NOMO-1 (cell line): ENCODE results near the gene CLINT1.
"Not testable (repeated sequence)": the region's sequence is repeated elsewhere in the genome, so short reads cannot be mapped to it uniquely, and the experiment has no call there.

Experiments used
- DNase-seq, 2 experiments: peaks; one replicate each; lab custom pipeline; 2025; ENCODE audit not compliant: unreplicated experiment in 2 of 2; lab: John Stamatoyannopoulos, UW

The CLINT1 gene

GRCh38 chr5:157864067-157864466 lies 5.1 kb upstream of the CLINT1 start:
- no peak for DNase-seq

GRCh38 chr5:157862183-157862851 lies 3.4 kb upstream of the CLINT1 start:
- DNase-seq: no peak

GRCh38 chr5:157860898-157861890 lies 2.2 kb upstream of the CLINT1 start:
- no peak for DNase-seq

DNA sequence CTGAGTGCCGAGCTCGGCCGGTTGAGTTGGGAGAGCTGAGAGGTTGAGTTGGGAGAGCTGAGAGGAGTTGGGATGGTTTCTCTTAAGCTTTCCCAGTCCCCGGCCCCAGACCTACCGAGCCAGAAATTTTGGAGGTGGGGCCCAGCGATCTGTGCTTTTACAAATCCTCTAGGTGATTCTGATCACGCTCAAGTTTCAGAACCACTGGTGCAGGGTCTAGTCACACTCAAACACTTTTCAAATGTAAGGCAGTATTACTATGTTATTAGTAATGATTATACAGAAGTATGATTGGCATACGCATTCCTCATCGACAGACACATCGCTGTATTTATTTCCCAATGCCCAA lies 256 bp upstream of the CLINT1 start:
- DNase-seq: no peak

DNA sequence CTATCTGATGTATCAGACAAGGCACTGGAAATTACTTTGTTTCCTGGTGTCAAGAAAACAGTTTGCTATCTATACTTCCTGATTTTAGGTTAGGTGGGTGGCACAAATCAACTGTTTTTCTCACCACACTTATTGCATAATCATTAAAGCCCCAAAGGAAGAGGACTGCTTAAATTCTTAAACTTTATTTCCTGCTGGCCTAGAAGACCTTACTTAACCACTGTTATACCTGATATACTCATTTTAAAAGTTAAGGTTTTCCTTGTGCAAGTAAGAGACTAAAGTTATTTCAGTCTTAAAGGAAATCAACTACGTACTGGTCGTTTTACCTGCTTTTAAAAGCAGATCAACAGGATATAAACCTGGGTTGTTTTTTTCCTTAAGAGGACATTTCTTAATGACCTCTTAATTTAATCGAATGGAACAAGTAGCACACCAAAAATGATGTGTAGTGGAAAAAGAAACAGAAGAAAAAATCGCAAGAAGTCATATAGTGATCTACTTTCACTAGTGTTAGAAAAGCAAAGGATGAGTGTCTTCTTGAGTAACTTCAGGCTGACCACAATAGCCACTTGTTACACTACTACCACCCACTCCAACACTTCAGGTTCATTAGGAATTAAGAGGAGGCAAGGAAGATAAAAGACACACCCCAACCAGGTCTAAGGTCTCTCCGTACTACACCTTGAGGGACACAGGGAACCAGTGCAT lies 974 bp downstream of the CLINT1 start:
- peak; percentile 92 to 93 for DNase-seq

- DNase-seq: peak in 1 of 2 experiments; percentile 7
These were observed 3.4 kb downstream of the CLINT1 start for GRCh38 chr5:157855404-157855994.

DNA sequence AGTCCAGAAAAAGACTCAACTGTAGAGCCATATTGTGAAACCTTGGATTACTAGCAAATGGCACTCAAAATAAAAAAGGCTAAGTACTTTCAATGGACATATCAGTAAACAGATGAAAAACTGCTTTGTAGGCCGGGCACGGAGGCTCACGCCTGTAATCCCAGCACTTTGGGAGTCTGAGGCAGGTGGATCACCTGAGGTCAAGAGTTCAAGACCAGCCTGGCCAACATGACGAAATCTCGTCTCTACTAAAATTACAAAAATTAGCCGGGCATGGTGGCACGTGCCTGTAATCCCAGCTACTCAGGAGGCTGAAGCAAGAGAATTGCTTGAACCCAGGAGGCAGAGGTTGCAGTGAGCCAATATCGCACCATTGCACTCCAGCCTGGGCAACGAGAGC lies 5.6 kb downstream of the CLINT1 start:
- not testable (repeated sequence) for DNase-seq

- DNase-seq: no peak
These were observed 12.9 kb downstream of the CLINT1 start for GRCh38 chr5:157845914-157846598.

DNA sequence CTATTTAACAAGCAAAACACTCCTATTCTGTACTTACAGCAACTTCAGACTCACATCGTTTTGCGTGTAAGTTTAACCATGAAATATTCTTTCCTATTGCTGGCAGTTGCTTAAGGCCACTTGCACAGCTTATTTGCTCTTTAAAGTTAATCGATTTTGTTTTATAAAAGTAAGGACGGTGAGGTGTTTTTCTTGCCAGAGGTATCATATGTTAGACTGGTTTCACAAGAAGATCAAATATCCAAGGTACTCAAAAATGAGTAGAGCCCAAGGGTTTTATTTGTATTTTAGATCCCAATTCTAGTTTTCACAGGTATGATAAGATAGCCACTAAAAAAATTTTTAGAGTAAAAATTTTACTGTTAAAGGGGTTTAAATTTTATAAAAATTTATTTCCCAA lies 16.2 kb downstream of the CLINT1 start:
- no peak for DNase-seq

DNA sequence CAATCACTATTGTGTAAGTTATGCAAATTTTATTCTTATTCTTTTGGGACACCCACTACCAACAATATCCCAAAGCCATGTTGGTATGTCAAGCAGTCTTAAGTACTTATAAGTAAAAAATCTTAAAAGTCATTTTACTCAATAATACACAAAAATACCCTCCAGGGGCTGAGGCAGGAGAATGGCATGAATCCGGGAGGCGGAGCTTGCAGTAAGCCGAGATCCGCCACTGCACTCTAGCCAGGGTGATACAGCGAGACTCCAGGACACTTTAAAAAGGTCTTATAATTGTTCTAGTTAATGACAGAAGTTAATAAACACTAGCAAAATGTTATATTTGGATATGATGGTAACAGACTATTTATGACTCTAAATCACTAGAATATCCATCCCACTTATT lies 16.8 kb downstream of the CLINT1 start:
- no peak for DNase-seq

- DNase-seq: no peak
These were observed 19.7 kb downstream of the CLINT1 start for GRCh38 chr5:157839157-157839795.

- DNase-seq: no peak
These were observed 22.7 kb downstream of the CLINT1 start for GRCh38 chr5:157836121-157836753.

- no peak for DNase-seq
These were observed 23.9 kb downstream of the CLINT1 start for GRCh38 chr5:157835041-157835440.

DNA sequence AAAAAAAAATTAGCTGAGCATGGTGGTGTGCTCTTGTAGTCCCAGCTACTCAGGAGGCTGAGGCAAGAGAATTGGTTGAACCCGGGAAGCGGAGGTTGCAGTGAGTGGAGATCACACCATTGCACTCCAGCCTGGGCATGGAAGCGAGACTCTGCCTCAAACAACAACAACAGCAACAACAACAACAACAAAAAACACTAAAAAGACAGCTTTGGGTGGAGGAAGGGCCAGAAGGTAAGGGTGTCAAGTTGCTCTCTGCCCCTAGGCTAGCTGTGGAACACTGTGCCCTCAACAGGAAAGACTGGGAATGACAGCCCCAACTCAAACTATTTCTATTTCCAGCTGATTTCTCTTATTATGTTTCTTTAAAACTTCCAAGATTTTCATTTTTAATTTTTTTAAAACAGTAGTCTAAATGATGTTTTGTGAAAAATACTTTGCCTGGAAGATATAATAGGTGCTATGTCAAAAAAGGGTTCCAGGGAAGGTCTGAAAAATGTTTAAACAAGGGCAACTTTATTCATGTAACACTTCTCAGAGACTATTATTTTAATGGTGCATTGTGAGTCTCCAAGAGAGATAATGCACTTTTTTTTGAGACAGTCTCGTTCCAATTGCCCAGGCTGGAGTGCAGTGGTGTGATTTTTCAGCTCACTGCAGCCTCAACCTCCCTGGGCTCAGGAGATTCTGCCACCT lies 29.9 kb downstream of the CLINT1 start:
- DNase-seq: no peak

- DNase-seq: no peak
These were observed 30.6 kb downstream of the CLINT1 start for GRCh38 chr5:157828105-157828943.

GRCh38 chr5:157827423-157827822 lies 31.5 kb downstream of the CLINT1 start:
- no peak for DNase-seq

- DNase-seq: no peak
These were observed 35.3 kb downstream of the CLINT1 start for GRCh38 chr5:157823655-157824054.
